ENCODE measurements around the gene NT5DC2. TPM values are rescaled to one million over a fixed set of nuclear protein-coding genes. Genes with fewer than 3 reads are reported as not detected.

NT5DC2 gene
- total RNA-seq, 1 donor: 68.2 TPM

DNA sequence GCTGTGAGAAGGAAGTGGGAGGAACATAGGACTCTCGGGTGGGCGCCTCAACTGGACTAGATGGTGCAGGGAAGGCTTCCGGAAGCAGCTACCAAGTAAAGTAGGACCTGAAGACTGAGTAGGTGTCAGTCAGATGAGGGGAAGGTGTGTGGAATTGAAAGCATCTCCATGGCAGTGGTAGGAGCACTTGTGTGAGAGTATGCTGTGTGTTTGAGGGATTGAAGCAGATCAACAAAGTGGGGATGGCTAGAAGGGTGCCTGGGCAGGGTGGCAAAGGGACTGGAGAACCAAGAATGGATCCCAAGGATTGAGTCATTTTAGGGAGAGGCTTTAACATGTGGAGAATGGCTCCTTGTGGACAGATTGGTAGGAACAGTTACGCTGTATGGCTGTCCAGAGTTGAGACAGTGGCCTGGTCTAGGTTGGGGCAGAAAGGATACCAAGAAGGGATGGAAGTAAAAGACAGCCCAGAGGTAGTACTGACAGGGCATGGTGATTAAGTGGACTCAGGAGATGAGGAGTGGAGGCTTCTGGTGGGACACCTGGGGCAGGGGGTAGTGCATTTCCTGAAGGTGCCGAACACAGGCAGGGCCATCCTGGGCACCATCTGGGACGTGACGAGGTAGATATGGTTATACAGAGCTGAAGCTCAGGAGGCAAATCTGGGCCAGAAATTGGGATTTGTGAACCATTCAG lies 4.2 kb upstream of the NT5DC2 start:
- DNase-seq (ENCODE audit: low read depth): no peak
- peak overlapping the region; percentile 70 for H3K4me3 ChIP-seq (ENCODE audit: low read depth, low read length)
- TF ChIP-seq CTCF (IDR thresholded peaks at IDR 0.05; ENCODE audit: insufficient read depth, low read length): no peak

- no peak for DNase-seq (ENCODE audit: low read depth)
- TF ChIP-seq CTCF (IDR thresholded peaks at IDR 0.05; ENCODE audit: insufficient read depth, low read length): no peak
These were observed 3.5 kb upstream of the NT5DC2 start for GRCh38 chr3:52537165-52537620.

DNA sequence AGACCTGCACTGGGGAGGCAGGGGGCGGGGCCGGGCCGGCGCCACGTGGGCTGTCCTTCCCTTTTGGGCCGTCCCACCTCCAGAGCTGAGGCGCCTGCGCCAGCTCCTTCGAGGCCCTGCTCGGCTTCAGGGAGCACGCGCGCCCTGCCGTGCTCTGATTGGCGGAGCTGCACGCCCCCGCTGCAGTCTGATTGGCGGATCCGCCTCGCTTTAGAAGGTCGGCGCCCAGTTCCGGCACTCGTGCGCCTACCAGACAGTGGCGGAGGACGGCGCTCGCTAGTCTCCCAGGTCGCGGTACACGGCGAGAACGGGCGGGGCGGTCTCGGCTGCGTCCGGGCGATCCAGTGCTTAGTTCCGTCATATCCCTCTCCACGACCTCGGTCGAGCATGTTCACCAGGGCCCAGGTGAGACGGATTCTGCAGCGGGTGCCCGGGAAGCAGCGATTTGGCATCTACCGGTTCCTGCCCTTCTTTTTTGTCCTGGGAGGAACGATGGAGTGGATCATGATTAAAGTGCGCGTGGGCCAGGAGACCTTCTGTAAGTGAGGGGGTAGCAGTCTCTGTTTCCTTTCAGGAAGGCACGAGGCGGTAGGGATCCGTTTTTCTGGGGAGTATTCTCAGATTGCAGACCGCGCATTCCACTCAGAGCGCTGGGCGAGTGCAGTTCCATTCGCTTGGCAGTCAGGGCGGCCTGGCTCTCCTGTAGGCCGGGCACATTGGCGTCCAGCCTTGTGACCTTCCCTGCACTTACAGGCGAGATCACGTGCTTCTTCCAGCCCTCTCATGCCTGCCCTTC lies 2.9 kb upstream of the NT5DC2 start, which contains the start of gene UQCC5:
Gene UQCC5, plus strand, starts transcription at position 237 of the 796 bp plus-strand sequence. Its CDS starts 151 bp downstream, at position 388.
- DNase-seq (ENCODE audit: low read depth): peak; percentile 97
- no peak for TF ChIP-seq CTCF (IDR thresholded peaks at IDR 0.05; ENCODE audit: insufficient read depth, low read length)
- H3K4me3 ChIP-seq (ENCODE audit: low read depth, low read length): peak within 1 kb of the TSS; percentile 70

More at GRCh38 chr3:52537165-52537620, 3.5 kb upstream of the NT5DC2 start:
- H3K4me3 ChIP-seq (ENCODE audit: low read depth, low read length): peak overlapping the region; percentile 70

DNA sequence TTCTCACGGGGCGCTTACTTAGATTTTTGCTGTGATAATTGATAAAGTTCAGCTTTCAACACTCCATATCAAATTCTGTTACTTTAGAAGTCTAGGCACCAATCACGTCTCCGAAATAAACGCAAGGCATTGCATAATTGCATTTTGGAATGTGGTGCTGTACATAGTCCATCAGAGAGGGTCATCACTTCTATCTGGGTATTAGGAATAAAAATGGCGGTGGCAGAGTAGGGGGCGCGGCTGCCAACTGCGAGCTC lies 2.4 kb upstream of the NT5DC2 start:
- peak overlapping the region; percentile 50 for H3K4me3 ChIP-seq (ENCODE audit: low read depth, low read length)
- TF ChIP-seq CTCF (IDR thresholded peaks at IDR 0.05; ENCODE audit: insufficient read depth, low read length): no peak
- no peak for DNase-seq (ENCODE audit: low read depth)

DNA sequence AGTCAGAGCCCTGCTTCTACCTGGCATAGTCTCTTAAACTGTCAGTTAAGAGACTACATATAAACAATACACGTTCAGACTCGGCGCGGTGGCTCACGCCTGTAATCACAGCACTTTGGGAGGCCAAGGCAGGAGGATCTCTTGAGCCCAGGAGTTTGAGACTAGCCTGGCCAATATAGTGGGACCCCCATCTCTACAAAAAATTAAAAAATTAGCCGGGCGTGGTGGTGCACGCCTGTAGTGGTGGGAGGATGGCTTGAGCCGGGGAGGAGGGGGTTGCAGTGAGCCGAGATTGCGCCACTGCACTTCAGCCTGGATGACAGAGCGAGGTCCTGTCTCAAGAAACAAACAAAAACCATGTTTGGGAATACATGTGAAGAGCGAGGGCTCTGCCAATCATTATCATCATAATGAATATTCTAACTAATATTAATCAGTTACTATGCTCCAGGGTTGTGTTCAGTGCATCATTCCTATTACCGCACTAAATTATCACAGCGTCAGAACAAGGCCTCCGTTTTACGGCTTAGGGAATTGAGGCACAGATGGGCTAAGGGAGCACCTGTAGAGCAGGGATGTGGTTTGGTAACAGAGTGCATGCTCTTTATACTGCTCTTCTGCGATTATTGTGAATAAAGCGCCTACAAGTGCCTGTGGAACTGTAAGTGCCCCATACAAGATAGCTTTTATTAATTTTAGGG lies 1.9 kb upstream of the NT5DC2 start:
- TF ChIP-seq CTCF (IDR thresholded peaks at IDR 0.05; ENCODE audit: insufficient read depth, low read length): no peak
- no peak for DNase-seq (ENCODE audit: low read depth)

DNA sequence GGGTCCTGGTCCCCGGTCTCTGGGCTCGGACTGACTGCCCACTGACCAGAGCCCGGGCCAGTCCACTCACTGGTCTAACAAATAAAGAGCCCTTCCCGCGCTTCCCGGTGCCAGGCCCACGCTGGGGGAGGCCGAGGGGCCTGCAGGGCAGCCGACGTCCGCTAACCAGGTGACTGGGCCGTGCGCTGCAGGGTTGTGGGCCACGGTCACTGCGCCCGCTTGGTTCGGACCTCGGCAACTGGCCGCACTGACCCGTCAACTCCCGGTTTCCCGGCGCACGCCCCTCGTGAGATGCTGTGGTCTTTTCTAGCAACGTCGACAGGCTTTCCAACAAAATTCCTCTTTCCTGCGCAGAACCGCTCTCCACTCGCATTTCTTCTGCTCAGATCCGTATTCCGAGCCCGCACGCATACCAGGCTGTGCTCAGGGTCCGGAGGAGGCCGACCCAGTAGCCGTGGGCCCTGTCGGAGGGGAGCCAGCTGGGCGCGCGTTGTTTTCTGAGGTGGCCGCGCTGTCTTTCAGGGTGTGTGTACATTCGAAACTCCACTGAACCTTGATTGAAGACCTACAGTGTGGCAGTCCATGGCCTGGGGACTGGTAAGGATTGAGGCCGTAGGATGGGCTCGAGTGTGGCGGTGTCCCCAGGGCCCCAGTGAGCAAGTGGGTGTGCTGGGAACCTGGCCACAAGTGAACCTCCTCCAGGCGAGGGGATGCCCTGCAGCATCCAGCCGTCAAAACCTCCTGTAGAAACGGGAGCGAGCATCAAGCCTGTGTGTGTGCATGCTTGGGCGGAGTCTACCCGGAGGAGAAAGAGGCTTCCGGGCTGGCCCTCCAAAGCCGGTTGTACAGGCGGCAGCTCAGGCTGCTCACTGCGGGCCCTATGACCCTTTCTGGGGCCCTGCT lies 875 bp upstream of the NT5DC2 start:
- no peak for TF ChIP-seq CTCF (IDR thresholded peaks at IDR 0.05; ENCODE audit: insufficient read depth, low read length)
- peak; percentile 19 for DNase-seq (ENCODE audit: low read depth)
- H3K4me3 ChIP-seq (ENCODE audit: low read depth, low read length): peak overlapping the region; percentile 66

More for the DNA sequence above, 1.9 kb upstream of the NT5DC2 start:
- H3K4me3 ChIP-seq (ENCODE audit: low read depth, low read length): no peak overlapping the region
